GM21423 (cell line): ENCODE results near the gene PHF14.
"Not testable (repeated sequence)": the region's sequence is repeated elsewhere in the genome, so short reads cannot be mapped to it uniquely, and the experiment has no call there.

Source experiments
- ATAC-seq: cut with Tn5 transposase; IDR thresholded peaks from one replicate; pipeline ENCODE4 v1.9.1; 2021; ENCODE audit warnings: mild to moderate bottlenecking, moderate library complexity; ENCODE audit not compliant: unreplicated experiment

Gene PHF14

DNA sequence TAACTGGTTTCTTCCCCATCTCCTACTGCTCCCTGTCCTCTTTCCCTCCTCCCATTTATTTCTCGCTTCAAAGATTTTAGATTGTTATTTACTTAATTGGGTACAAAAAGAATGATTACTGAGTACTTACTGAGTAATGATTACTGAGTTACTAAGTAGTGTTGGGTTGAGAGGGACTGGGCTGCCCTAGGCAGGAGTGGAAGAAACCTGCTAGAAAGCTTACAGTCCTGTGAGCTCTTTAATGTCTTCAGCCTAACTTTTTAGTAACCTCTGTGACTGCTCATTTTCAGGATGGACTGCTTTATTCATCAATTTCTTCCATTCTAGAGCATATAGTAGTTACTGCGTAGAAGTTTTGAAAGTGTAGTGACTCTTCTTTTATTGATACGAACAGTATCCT, 7.6 kb downstream of the PHF14 start:
- ATAC-seq: no peak

GRCh38 chr7:10990748-10991147, 17.1 kb downstream of the PHF14 start:
- not testable (repeated sequence) for ATAC-seq

DNA sequence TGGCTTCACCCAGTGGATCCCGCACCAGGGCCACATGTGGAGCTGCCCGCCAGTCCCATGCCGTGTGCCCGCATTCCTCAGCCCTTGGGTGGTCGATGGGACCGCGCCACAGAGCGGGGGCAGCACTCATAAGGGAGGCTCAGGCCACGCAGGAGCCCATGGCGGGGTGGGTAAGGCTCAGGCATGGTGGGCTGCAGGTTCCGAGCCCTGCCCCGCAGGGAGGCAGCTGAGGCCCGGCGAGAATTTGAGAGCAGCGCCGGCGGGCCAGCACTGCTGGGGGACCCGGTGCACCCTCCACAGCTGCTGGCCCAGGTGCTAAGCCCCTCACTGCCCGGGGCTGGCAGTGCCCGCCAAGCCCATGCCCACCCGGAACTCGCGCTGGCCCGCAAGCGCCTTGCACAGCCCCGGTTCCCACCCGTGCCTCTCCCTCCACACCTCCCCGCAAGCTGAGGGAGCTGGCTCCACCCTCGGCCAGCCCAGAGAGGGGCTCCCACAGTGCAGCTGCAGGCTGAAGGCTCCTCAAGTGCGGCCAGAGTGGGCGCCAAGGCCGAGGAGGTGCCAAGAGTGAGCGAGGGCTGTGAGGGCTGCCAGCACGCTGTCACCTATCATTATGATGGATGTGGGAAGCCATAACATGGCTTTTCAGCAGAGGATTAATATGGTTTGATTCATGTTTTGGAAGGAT, 22.0 kb downstream of the PHF14 start:
- not testable (repeated sequence) for ATAC-seq

DNA sequence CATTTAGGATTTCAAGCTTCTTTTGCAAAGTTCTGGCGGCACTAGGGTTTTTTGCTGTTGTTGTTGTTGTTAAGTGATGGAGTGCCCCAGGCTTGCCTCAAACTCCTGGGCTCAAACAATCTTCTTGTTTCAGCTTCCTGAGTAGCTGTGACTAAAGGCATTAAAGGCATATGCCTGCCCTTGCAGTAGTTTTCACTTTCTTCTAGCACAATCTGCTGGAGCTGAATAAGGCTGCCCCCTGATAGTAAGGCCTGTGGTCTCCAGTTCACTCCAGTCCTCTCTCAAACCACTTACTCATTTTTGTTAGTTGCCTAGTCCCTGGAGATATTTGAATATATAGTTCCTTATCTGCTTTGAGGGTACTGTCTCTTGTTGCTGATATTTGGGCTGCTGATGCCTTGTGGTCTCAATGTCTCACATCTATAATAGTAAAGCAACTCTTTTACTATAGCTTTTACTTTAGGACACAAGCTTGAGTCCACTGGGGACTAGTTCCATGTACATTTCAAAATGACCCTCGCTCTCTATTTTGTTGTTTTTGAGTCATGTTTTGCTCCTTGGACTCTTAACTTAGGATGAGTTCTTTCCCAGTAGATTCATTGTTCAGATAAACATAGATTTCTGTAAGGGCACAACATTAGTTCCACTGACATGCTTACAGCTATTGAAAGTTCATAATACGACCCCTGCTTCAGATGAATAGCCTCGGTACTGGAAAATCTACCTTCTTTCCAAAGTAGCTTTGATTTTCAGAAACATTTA, 25.5 kb downstream of the PHF14 start:
- ATAC-seq: no peak

DNA sequence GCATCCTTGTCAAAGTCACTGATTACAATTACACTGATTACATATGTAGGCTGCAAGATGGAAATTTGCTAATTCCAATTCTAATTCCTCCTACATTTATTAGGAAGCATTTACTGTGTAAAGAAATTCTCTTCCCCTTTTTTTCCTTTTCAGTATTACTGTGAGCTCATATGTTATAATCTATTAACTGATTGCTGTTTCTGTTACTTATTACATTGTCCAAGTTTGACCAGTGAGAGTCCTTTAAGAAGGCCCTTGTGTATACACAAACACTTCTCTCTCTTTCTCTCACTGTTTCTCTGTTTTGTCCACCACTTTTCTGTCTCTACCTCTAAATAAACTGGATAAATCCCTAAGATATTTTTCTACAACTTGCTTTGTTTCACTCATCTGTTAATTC, 31.5 kb downstream of the PHF14 start:
- no peak for ATAC-seq

- ATAC-seq: no peak
Measured at GRCh38 chr7:11006291-11006690, 32.6 kb downstream of the PHF14 start.

- ATAC-seq: no peak
Measured at GRCh38 chr7:11009631-11010030, 36.0 kb downstream of the PHF14 start.

- ATAC-seq: no peak
Measured at GRCh38 chr7:11021468-11021867, 47.8 kb downstream of the PHF14 start.

DNA sequence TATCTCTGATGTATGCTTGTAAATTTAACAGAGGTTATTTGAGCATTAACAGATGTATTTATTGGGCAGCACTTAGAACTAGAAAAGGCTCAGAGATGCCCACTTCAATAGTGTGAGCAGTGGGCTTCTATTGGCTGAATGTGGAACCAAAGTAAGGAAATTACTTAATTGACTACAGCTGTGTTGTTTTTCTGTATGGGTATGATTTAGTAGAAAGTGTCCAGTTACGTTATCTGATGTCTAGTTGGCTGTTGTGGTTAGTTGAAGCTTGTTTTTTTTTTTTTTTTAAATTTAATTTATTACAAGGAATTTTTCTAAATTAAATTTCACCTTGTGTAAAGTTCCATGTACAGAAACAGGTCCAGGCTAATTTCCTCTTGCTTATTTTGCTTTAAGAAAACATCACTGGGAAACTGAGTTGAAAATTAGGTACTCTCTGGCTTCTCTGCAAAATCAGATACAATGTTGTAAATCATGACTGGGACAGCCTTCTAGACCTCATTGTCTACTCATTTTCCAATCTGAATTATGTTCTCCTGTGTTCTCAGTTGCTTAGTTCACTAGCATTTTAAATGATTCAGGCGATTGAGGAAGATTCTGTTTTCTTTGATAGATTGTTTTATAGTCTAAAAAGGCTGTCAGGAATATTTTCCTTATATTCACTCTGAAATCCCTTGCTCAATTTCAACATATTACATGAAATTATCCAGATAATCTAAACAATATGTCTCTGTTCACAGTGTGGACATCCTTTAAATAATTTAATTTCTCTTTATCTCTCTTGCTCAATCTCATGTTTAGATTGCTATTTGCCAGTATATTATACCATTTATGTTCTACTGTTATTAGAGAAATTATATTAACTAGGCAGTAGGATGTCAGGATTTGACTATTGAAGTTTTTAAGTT, 53.0 kb downstream of the PHF14 start:
- ATAC-seq: no peak

GRCh38 chr7:11035661-11036060, 62.0 kb downstream of the PHF14 start:
- no peak for ATAC-seq

DNA sequence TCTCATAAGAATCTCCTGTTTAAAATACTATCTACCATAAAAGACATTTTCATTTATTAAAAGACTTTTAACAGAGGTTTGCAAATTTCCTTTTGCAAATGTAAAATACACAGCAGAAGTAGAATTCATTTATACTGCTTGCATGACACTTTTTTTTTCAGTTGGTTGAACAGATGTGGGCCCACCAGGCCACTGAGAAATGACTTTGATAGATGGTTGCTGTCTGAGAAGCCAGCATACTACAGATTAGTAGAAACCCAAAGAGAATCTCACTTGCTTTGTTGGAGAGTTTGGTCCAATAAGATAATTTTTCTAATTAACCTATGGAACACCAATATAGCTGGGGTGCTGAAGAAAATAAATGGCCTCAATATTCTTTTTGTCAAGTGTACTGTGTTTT, 66.3 kb downstream of the PHF14 start:
- no peak for ATAC-seq

GRCh38 chr7:11054033-11054432, 80.4 kb downstream of the PHF14 start:
- no peak for ATAC-seq

GRCh38 chr7:11060893-11061292, 87.2 kb downstream of the PHF14 start:
- no peak for ATAC-seq

- no peak for ATAC-seq
Measured at GRCh38 chr7:11062110-11062509, 88.4 kb downstream of the PHF14 start.

GRCh38 chr7:11069591-11069990, 95.9 kb downstream of the PHF14 start:
- no peak for ATAC-seq

DNA sequence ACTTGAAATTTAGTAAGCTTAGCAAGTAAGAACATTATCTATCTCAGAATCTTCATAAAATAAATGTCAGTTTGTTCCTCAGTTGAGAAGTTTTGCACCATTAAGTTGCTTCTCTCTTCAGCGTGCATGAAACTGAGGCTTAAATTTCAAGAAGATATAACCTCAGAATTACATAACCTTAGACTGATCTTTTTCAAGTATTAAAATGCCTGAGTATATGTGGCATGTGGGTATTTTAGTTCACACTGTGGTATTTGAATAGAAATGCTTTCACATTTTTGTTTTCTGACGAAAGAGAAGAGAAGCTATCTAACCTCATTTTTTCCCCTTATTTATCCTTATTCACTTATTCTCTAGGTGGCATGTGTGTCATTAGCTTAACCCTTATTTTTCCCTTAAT, 104.1 kb downstream of the PHF14 start:
- ATAC-seq: no peak

DNA sequence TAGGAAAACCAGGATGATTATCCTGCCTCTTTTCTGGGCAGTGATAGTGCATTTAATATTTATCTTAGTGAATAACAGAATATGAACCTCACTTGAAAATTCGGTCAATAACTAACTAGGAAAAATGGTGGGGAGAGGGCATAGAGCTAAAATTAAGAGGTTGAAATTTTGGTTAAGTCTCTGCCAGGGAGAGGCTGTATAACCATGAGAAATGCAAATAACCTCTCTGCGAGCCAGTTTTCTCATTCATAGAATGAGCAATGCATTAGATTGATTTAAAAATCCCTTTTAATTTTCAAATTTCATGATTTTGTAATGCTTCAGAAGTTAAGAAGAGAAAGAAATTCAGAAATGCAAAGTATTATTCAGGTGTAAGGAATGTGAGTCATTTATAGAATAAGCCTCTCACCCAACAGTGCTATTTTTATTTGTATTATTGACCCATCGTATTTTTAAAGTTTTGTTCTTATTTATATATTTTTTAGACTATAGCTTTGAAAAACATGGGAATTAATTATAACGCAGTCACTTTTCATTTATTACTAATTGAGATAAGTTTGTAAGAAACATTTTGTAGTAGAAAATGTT, 104.7 kb downstream of the PHF14 start:
- ATAC-seq: no peak

- ATAC-seq: no peak
Measured at GRCh38 chr7:11079907-11080306, 106.2 kb downstream of the PHF14 start.

DNA sequence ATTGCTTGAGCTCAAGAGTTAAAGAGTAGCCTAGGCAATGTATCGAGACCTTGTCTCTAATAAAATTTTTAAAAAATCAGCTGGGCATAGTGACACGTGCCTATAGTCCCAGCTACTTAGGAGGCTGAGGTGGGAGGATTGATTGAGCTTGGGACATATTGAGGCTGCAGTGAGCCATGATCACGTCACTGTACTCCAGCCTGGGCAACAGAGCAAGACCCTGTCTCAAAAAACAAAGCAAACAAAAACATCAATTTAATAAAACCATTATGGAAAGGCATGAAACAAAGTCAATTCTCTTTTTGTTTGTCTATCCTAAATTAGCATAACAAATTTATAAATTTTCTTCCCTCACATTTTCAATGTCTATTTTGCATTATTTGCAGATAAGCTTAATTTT, 108.4 kb downstream of the PHF14 start:
- no peak for ATAC-seq

DNA sequence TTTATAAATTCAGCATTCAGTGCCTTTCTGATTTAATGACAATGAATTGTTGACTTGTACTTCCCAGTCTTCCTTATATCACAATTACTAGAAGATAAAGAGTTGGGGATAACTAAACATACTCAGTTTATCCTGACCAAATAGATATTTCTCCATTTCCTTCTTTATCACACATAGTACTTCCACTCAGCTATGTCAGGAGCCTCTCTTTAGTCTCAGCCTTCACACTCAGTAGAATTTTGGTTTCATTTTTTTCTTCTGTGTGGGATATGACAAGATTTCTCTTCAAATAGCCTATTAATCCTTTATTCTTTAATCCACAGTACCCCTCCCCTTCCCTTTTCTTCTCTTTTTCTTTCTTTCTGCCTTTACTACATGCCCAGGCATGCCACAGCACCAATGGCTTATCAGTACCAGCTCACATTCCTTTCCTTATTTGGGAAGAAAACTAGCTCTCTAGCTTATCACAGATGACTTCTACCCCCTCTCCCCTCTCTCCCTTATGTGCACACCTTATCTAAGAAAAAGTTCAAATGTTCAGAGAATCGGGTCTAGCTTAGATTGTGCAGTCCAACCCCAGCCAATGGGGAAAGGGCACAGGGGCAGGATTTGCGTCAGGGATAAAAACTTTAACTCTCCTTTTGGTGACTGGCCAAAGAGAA, 109.0 kb downstream of the PHF14 start:
- no peak for ATAC-seq

- no peak for ATAC-seq
Measured at GRCh38 chr7:11083214-11083568, 109.5 kb downstream of the PHF14 start.
